Caco-2 (cell line): ENCODE measurements around the gene COL6A2. TPM values are rescaled to one million over a fixed set of nuclear protein-coding genes. Genes with fewer than 3 reads are reported as not detected.
A peak's percentile ranks its signal among the peaks of the same experiment; 100 is the strongest.

ENCODE experiments used
- BruUV-seq: library from RNA; stranded (reverse); fragments of 400-500 nt; replicated peaks from 2 replicates; lab custom pipeline; 2021; lab: Mats Ljungman, UMichigan
- CTCF ChIA-PET: fragments of 300-600 bp; sonication (Branson Sonifier 250); formaldehyde crosslinking; loops from one replicate; lab custom pipeline; 2022; ENCODE audit warnings: antibody characterized with exemption; lab: Charles Lee
- POLR2A ChIA-PET: fragments of 300-600 bp; sonication (Branson Sonifier 250); formaldehyde crosslinking; loops from one replicate; lab custom pipeline; 2022; ENCODE audit warnings: antibody characterized with exemption; lab: Charles Lee
- DNase-seq, 2 experiments: peaks; one replicate each; pipeline versions ENCODE4 v3.0.0 to v3.0.0-alpha.2; 2020 to 2022
- H3K27me3 ChIP-seq: replicated peaks from 2 replicates; pipeline ENCODE4 v1.6.0; 2011; ENCODE audit warnings: low read length; ENCODE audit not compliant: control insufficient read depth, insufficient read depth
- H3K36me3 ChIP-seq: 2 replicates; pipeline ENCODE4 v1.5.1; 2011; ENCODE audit warnings: low read length; ENCODE audit not compliant: control insufficient read depth, insufficient read depth
- H3K4me1 ChIP-seq: fragments of 250-450 bp; sonication (Bioruptor Pico); 2 replicates; pipeline ENCODE4 v1.5.1; 2020; ENCODE audit warnings: mild to moderate bottlenecking
- H3K4me3 ChIP-seq: 2 replicates; pipeline ENCODE4 v1.5.1; 2011; ENCODE audit warnings: low read depth, mild to moderate bottlenecking, control low read depth, low read length
- H3K9me3 ChIP-seq: fragments of 250-450 bp; sonication (Bioruptor Pico); 2 replicates; pipeline ENCODE4 v1.5.1; 2020; ENCODE audit warnings: mild to moderate bottlenecking, moderate library complexity
- H3K27ac Mint-ChIP-seq: one replicate; pipeline ENCODE4 v1.8.0; 2022; ENCODE audit warnings: mixed read lengths; ENCODE audit not compliant: unreplicated experiment
- H3K27me3 Mint-ChIP-seq: one replicate; pipeline ENCODE4 v1.8.0; 2022; ENCODE audit warnings: mixed read lengths; ENCODE audit not compliant: insufficient read depth, unreplicated experiment
- H3K36me3 Mint-ChIP-seq: one replicate; pipeline ENCODE4 v1.8.0; 2022; ENCODE audit warnings: mild to moderate bottlenecking, mixed read lengths; ENCODE audit not compliant: insufficient read depth, unreplicated experiment
- H3K4me1 Mint-ChIP-seq: one replicate; pipeline ENCODE4 v1.8.0; 2022; ENCODE audit warnings: low read depth, mixed read lengths; ENCODE audit not compliant: unreplicated experiment
- H3K4me3 Mint-ChIP-seq: one replicate; pipeline ENCODE4 v1.8.0; 2022; ENCODE audit warnings: mild to moderate bottlenecking, moderate library complexity, mixed read lengths; ENCODE audit not compliant: unreplicated experiment
- H3K9me3 Mint-ChIP-seq: one replicate; pipeline ENCODE4 v1.8.0; 2022; ENCODE audit warnings: mixed read lengths; ENCODE audit not compliant: unreplicated experiment
- CTCF ChIP-seq, 2 experiments: fragments of 200-600 bp in 1 of 2; IDR thresholded peaks; 1 replicate in 1 of 2; 2 replicates in 1 of 2; pipeline versions ENCODE4 v1.5.1 to v1.8.0; 2011 to 2022; ENCODE audit warnings: antibody characterized with exemption in 1 of 2, control low read depth in 1 of 2, inconsistent platforms in 1 of 2, low read depth in 1 of 2, low read length in 1 of 2, mild to moderate bottlenecking in 1 of 2, moderate library complexity in 1 of 2; ENCODE audit not compliant: insufficient read depth in 1 of 2, severe bottlenecking in 1 of 2, unreplicated experiment in 1 of 2
- intact Hi-C: fragments of 100-400 bp; cut with micrococcal nuclease; formaldehyde crosslinking; loops from one replicate; pipeline ENCODE4 v1.10.0; 2022; ENCODE audit not compliant: unreplicated experiment
- total RNA-seq: library from RNA; stranded (reverse); gene quantifications from 2 replicates; pipeline ENCODE4 v1.2.3, GENCODE V29; 2022

Gene COL6A2
- total RNA-seq, 1 experiment from 2014 or later = 8.8 TPM

GRCh38 chr21:46160907-46161632 lies 63.2 kb downstream of the COL6A2 start:
- Histone ChIP-seq H3K9me3 (peaks cover 6% of the 10 kb centered on the region; the same call in 1 of the 2 replicates), H3K36me3 (no peaks in the 10 kb centered on the region), H3K27me3 (no peaks in the 10 kb centered on the region), H3K4me3 (no peak overlapping the region), H3K4me1 (peaks cover 7% of the 10 kb centered on the region; the same call in 1 of the 2 replicates)
- peaks cover 11% of the 10 kb centered on the region for H3K4me1 Mint-ChIP-seq
- no peaks in the 10 kb centered on the region for H3K27me3 Mint-ChIP-seq
- no peak overlapping the region for H3K4me3 Mint-ChIP-seq
- intact Hi-C loops = no loop called here
- DNase-seq = peak in 1 of 2 experiments; percentile 33
- peaks cover 37% of the 10 kb centered on the region for H3K36me3 Mint-ChIP-seq
- ChIA-PET POLR2A (no interaction called here), CTCF (no interaction called here)
- H3K9me3 Mint-ChIP-seq = no peaks in the 10 kb centered on the region
- no peak overlapping the region for H3K27ac Mint-ChIP-seq
- BruUV-seq = no TSS peak
- TF ChIP-seq CTCF (IDR thresholded peaks at IDR 0.05; ENCODE audit: insufficient read depth in 1 of 2, low read depth in 1 of 2, low read length in 1 of 2, severe bottlenecking in 1 of 2, unreplicated experiment in 1 of 2) = no peak

DNA sequence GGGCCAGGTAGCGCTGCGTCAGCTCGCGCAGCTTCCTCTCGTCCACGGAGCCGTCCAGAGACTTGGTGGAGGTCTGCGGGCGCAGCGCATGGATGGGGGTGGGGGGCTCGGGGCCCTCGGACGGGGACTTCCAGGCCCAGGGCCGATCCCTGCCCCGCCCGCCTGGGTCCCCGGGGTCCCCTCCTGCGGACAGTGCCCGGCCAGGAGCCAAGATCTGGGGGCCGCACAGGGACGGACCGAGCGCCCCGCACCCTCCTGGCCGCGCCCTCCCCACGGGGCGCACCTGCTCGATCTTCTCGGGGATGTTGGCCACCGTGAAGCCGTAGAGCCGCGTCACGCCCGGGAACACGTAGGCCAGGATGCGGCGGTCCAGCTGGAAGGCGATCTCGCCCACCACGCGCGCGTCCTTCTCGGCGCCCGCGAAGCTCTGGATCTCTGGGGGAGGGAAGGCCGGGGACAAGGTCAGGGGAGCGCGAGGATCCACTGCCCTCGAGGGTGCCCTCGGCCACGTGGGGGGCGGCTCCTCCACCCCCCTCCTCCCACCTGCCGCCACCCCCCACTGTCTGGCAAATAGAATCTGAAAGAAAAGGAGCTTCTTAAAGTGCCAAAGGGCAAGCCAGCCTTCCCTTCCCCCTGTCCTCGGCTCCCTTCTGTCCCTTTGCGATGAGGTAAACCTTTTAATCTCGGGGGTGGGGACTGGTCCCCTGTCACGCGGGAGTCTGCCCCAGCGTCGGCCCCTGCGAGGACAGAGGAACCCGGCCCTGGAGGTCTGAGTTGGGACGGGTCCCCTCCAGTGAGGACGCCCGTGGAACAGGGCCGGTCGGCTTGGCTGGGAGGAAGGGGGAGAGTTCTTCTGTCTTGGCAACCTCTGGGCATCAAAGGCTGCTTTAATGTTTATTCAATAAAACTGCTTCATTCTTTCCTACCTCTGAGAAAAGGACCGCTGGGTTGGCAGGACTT lies 64.0 kb downstream of the COL6A2 start:
- CTCF ChIA-PET = no interaction called here
- H3K36me3 ChIP-seq = no peaks in the 10 kb centered on the region
- H3K27me3 Mint-ChIP-seq = no peaks in the 10 kb centered on the region
- BruUV-seq = no TSS peak
- H3K9me3 Mint-ChIP-seq = no peaks in the 10 kb centered on the region
- TF ChIP-seq CTCF (IDR thresholded peaks at IDR 0.05; ENCODE audit: insufficient read depth in 1 of 2, low read depth in 1 of 2, low read length in 1 of 2, severe bottlenecking in 1 of 2, unreplicated experiment in 1 of 2) = no peak
- H3K4me3 Mint-ChIP-seq = no peak overlapping the region
- H3K4me3 ChIP-seq = no peak overlapping the region
- peaks cover 10% of the 10 kb centered on the region for H3K4me1 Mint-ChIP-seq
- DNase-seq = no peak
- H3K4me1 ChIP-seq = peaks cover 7% of the 10 kb centered on the region; the same call in 1 of the 2 replicates
- peaks cover 37% of the 10 kb centered on the region for H3K36me3 Mint-ChIP-seq
- H3K9me3 ChIP-seq = peaks cover 6% of the 10 kb centered on the region; the same call in 1 of the 2 replicates
- no peaks in the 10 kb centered on the region for H3K27me3 ChIP-seq
- intact Hi-C loops = no loop called here
- no peak overlapping the region for H3K27ac Mint-ChIP-seq
- POLR2A ChIA-PET = no interaction called here

GRCh38 chr21:46163380-46163779 lies 65.5 kb downstream of the COL6A2 start:
- no peaks in the 10 kb centered on the region for H3K9me3 Mint-ChIP-seq
- ChIA-PET CTCF (no interaction called here), POLR2A (no interaction called here)
- peaks cover 34% of the 10 kb centered on the region for H3K36me3 Mint-ChIP-seq
- intact Hi-C loops = no loop called here
- H3K4me3 Mint-ChIP-seq = no peak overlapping the region
- peaks cover 10% of the 10 kb centered on the region for H3K4me1 Mint-ChIP-seq
- Histone ChIP-seq H3K36me3 (no peaks in the 10 kb centered on the region), H3K9me3 (peaks cover 6% of the 10 kb centered on the region; the same call in 1 of the 2 replicates), H3K4me1 (peaks cover 7% of the 10 kb centered on the region; the same call in 1 of the 2 replicates), H3K27me3 (no peaks in the 10 kb centered on the region), H3K4me3 (no peak overlapping the region)
- TF ChIP-seq CTCF (IDR thresholded peaks at IDR 0.05; ENCODE audit: insufficient read depth in 1 of 2, low read depth in 1 of 2, low read length in 1 of 2, severe bottlenecking in 1 of 2, unreplicated experiment in 1 of 2) = no peak
- no peak for DNase-seq
- BruUV-seq = no TSS peak
- H3K27me3 Mint-ChIP-seq = no peaks in the 10 kb centered on the region
- H3K27ac Mint-ChIP-seq = no peak overlapping the region
